Breast epithelium (tissue), 4 donors: ENCODE results near the gene CCDC27. TPM values are rescaled to one million over a fixed set of nuclear protein-coding genes. Genes with fewer than 3 reads are reported as not detected.

Experiments
- DNase-seq, 2 donors: peaks; one replicate each; pipeline ENCODE4 v3.0.0-alpha.2; 2019; ENCODE audit warnings: low spot score in 2 of 2
- H3K27ac ChIP-seq, 2 donors: fragments of 200-600 bp; sonication (generic) in 1 of 2; one replicate each; pipeline ENCODE4 v1.5.1; 2016 to 2019; ENCODE audit warnings: mild to moderate bottlenecking in 1 of 2
- H3K27me3 ChIP-seq, 2 donors: fragments of 200-600 bp; sonication (generic) in 1 of 2; one replicate each; pipeline versions ENCODE4 v1.5.1 to v1.6.0; 2017 to 2019; ENCODE audit warnings: control low read depth in 1 of 2, mild to moderate bottlenecking in 1 of 2
- H3K36me3 ChIP-seq: fragments of 200-600 bp; one replicate; pipeline ENCODE4 v1.5.1; 2019
- H3K4me1 ChIP-seq, 2 donors: fragments of 200-600 bp; sonication (generic); one replicate each; pipeline ENCODE4 v1.5.1; 2016 to 2019; ENCODE audit warnings: control low read depth in 1 of 2
- H3K4me3 ChIP-seq, 3 donors: fragments of 200-600 bp; sonication (generic); 1 replicate in 2 of 3; 2 replicates in 1 of 3; pipeline ENCODE4 v1.5.1; 2016 to 2019; ENCODE audit warnings: mild to moderate bottlenecking in 3 of 3, moderate library complexity in 2 of 3
- H3K9me3 ChIP-seq, 2 donors: fragments of 200-600 bp; sonication (generic) in 1 of 2; one replicate each; pipeline ENCODE4 v1.5.1; 2016 to 2019; ENCODE audit warnings: control low read depth in 1 of 2
- POLR2A ChIP-seq: fragments of 450-650 bp; IDR thresholded peaks from one replicate; pipeline ENCODE4 v1.6.1; 2016; ENCODE audit warnings: antibody characterized with exemption, mild to moderate bottlenecking, moderate library complexity
- POLR2AphosphoS5 ChIP-seq, 3 donors: sonication (generic); formaldehyde crosslinking; IDR thresholded peaks; one replicate each; pipeline ENCODE4 v1.6.1; 2017; ENCODE audit warnings: antibody characterized with exemption in 3 of 3
- intact Hi-C: fragments of 100-400 bp; cut with DNase I; formaldehyde crosslinking; loops from one replicate; pipeline ENCODE4 v1.15.1; 2023; ENCODE audit warnings: low total_unique reads
- total RNA-seq, 3 donors: library from RNA; depleted of rRNA; stranded (reverse); fragments of >200 nt; gene quantifications; one replicate each; pipeline ENCODE4 v1.1.0, GENCODE V29; 2016
- TF ChIP-seq, protein P1 (sequence below), 3 donors: fragments of 450-650 bp; IDR thresholded peaks; one replicate each; pipeline ENCODE4 v1.5.1; 2016 to 2017; ENCODE audit warnings: antibody characterized with exemption in 3 of 3, mild to moderate bottlenecking in 3 of 3, moderate library complexity in 3 of 3

Gene CCDC27
- total RNA-seq, 3 donors from 2014 or later: not detected

DNA sequence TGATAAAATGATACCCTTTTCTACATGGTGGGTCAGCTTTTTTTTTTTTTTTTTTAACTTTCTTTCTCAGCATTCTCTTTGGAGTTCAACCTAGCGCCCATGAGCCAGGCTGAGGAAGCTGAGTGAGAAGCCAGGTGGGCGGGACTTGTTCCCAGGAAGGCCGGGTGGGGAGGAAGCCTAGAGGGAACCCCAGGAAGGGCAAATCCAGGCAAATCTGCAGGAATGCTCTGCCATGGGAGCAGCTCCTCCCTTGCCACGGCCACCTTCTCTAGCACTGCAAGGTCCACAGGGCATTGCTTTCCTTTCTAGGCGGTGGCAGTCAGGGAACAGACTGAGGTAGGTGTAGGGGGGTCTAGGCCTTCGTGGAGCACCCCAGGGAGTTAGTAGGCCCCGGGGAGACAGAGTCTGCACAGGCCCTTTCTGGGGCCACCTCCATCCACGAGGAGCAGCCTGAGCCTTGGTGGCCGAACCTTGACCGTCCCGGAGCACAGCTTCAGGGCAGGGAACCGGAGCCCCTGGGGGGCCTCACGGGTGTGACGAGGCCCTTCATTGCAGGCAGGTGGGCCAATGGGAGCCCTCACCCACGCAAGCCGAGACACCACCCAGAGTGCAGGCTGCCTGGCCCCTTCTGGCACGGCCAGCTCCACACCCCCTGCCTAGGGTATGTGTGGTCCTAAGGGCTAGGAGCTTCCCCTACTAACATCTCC, 18.2 kb upstream of the CCDC27 start:
- Histone ChIP-seq H3K27me3 (peaks cover 0 to 17% of the 10 kb centered on the region in 2 donors), H3K36me3 (peaks cover 6% of the 10 kb centered on the region), H3K4me1 (no peaks in the 10 kb centered on the region), H3K4me3 (no peak overlapping the region), H3K9me3 (no peaks in the 10 kb centered on the region), H3K27ac (no peak overlapping the region)
- intact Hi-C loops: no loop called here
- TF ChIP-seq, protein P1, sequence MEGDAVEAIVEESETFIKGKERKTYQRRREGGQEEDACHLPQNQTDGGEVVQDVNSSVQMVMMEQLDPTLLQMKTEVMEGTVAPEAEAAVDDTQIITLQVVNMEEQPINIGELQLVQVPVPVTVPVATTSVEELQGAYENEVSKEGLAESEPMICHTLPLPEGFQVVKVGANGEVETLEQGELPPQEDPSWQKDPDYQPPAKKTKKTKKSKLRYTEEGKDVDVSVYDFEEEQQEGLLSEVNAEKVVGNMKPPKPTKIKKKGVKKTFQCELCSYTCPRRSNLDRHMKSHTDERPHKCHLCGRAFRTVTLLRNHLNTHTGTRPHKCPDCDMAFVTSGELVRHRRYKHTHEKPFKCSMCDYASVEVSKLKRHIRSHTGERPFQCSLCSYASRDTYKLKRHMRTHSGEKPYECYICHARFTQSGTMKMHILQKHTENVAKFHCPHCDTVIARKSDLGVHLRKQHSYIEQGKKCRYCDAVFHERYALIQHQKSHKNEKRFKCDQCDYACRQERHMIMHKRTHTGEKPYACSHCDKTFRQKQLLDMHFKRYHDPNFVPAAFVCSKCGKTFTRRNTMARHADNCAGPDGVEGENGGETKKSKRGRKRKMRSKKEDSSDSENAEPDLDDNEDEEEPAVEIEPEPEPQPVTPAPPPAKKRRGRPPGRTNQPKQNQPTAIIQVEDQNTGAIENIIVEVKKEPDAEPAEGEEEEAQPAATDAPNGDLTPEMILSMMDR (IDR thresholded peaks at IDR 0.05): no peak
- TF ChIP-seq POLR2AphosphoS5 (IDR thresholded peaks at IDR 0.05) (no peak), POLR2A (no peak)
- DNase-seq: no peak

DNA sequence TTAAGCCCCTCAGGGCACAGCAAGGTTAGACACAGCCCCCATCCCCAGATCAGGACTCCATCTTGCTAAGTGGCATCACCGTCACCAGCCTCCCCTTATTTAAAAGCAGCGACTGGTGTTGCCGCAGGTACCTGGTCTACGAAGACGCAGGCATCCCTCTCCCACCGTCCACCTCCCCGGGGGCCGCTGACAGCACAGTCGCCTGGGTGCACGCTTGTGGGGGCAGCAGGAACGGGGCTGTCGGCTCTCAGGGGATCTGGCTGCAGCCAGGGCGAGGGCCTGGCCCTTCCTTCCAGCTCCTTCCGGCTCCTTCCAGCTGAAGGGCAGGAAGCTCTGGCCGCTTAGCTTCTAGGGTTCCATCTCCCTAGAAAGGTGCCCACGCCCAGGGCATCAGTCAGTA, 17.6 kb upstream of the CCDC27 start:
- intact Hi-C loops: no loop called here
- H3K9me3 ChIP-seq: no peaks in the 10 kb centered on the region
- DNase-seq: no peak
- H3K4me3 ChIP-seq: no peak overlapping the region
- no peaks in the 10 kb centered on the region for H3K4me1 ChIP-seq
- no peak overlapping the region for H3K27ac ChIP-seq
- H3K27me3 ChIP-seq: peaks cover 0 to 11% of the 10 kb centered on the region in 2 donors
- peaks cover 6% of the 10 kb centered on the region for H3K36me3 ChIP-seq
- no peak for TF ChIP-seq POLR2A
- no peak for TF ChIP-seq POLR2AphosphoS5 (IDR thresholded peaks at IDR 0.05)
- TF ChIP-seq, protein P1 (IDR thresholded peaks at IDR 0.05): no peak

DNA sequence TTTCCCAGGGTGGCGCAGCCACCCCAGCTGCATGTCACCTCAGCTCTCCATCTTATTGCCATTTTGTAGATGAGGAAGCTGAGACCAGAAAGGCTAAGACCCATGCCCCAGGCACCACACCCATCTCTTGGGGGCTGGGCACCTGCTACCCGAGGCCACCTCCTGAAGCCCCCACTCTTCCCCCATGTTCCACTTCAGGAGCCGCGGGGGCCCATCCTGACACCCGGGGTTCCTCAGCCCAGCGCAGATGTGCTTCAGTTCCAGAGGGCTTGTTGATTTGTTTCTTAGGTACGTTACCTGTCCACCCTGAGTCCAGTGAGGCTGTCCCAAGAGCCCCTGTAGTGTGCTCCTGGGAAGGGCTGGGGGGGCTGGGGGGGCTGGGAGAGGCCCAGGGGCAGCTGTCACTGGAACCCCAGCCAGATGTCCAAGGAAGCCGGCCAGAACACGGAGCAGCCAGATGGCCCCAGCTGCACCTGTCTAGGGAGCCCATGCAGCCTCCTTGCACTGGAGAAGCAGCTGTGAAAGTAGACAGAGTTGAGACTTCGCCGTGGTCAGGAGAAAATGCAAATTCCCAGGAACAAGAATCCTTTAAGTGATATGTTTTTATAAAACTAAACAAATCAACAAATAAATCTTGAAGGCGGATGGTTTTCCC, 17.1 kb upstream of the CCDC27 start:
- H3K4me1 ChIP-seq: no peaks in the 10 kb centered on the region
- H3K27ac ChIP-seq: no peak overlapping the region
- TF ChIP-seq POLR2A (no peak), POLR2AphosphoS5 (IDR thresholded peaks at IDR 0.05) (no peak)
- TF ChIP-seq, protein P1 (IDR thresholded peaks at IDR 0.05): no peak
- intact Hi-C loops: no loop called here
- H3K27me3 ChIP-seq: peaks cover 0 to 6% of the 10 kb centered on the region in 2 donors
- no peak overlapping the region for H3K4me3 ChIP-seq
- H3K36me3 ChIP-seq: peaks cover 6% of the 10 kb centered on the region
- DNase-seq: no peak
- H3K9me3 ChIP-seq: no peaks in the 10 kb centered on the region

DNA sequence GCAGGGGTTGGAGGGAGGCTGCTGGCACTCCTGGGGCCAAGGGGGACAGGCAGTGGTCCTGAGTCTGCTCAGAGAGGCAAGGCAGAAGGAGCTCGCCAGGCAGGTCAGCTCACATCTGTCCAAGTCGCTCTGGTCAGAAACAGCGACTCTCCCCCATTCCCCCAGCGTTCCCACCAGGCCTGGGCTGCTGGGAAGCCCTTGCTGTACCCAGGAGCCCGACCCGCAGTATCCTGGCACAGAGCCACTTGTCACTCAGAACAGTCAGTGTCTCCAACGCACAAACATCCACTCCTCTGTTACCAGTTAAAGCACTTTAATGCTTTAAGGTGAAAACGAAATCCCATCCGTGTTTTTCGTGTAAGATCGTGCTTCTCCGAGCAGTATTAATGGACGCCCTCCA, 16.6 kb upstream of the CCDC27 start:
- no peak for TF ChIP-seq POLR2AphosphoS5 (IDR thresholded peaks at IDR 0.05)
- no peak for TF ChIP-seq POLR2A
- TF ChIP-seq, protein P1 (IDR thresholded peaks at IDR 0.05): no peak
- H3K4me1 ChIP-seq: no peaks in the 10 kb centered on the region
- H3K27me3 ChIP-seq: peaks cover 0 to under 1% of the 10 kb centered on the region in 2 donors
- H3K36me3 ChIP-seq: peaks cover 6% of the 10 kb centered on the region
- DNase-seq: no peak
- intact Hi-C loops: no loop called here
- no peaks in the 10 kb centered on the region for H3K9me3 ChIP-seq
- H3K4me3 ChIP-seq: no peak overlapping the region
- H3K27ac ChIP-seq: no peak overlapping the region

DNA sequence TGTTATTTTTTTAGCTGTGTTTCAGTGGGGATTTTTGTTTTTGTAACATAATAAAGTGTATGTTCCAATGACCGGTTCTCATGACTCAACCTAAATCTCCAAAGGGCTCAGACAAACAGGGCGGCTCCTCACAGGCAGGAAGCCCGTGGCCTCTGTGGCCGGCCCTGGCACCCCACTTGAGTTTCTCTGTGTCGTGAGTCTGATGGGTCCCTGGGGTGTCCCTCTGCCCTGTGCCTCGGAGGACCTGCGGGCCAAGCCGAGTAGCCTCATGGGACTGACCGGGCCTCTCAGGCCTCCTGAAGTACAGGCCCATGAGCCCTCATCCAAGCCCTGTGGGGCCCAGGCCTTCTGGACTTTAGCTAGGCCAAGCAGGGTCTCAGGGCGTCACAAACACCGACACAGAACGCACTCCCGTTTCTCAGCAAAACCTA, 16.1 kb upstream of the CCDC27 start:
- TF ChIP-seq POLR2AphosphoS5 (IDR thresholded peaks at IDR 0.05) (no peak), POLR2A (no peak)
- TF ChIP-seq, protein P1 (IDR thresholded peaks at IDR 0.05): no peak
- Histone ChIP-seq H3K4me1 (no peaks in the 10 kb centered on the region), H3K4me3 (no peak overlapping the region), H3K27me3 (no peaks in the 10 kb centered on the region), H3K27ac (no peak overlapping the region), H3K36me3 (peaks cover 6% of the 10 kb centered on the region), H3K9me3 (no peaks in the 10 kb centered on the region)
- intact Hi-C loops: no loop called here
- DNase-seq: no peak
